SK-N-SH (cell line): ENCODE measurements around the gene DGKZ. TPM values are rescaled to one million over a fixed set of nuclear protein-coding genes. Genes with fewer than 3 reads are reported as not detected.

Source experiments
- CTCF ChIA-PET: fragments of 300-600, 350-600 bp; formaldehyde crosslinking; extraction: SDS; loops from one replicate; lab custom pipeline; 2021; lab: Yijun Ruan, JAX
- POLR2A ChIA-PET: fragments of 350-600 bp; sonication (Branson Sonifier 250); formaldehyde crosslinking; extraction: SDS; loops from one replicate; lab custom pipeline; 2020; ENCODE audit warnings: antibody characterized with exemption, inconsistent platforms; lab: Yijun Ruan, JAX
- DNase-seq: peaks from one replicate; pipeline ENCODE4 v3.0.0; 2012
- H2AFZ ChIP-seq: fragments of 200-600 bp; sonication (generic); 2 replicates; pipeline ENCODE4 v1.8.1; 2016; ENCODE audit warnings: antibody characterized with exemption, mild to moderate bottlenecking, low read depth
- H3F3A ChIP-seq: fragments of 200-600 bp; sonication (generic); replicated peaks from 2 replicates; pipeline ENCODE3; 2016; ENCODE audit warnings: antibody characterized with exemption, mild to moderate bottlenecking; ENCODE audit not compliant: insufficient read depth
- H3K27ac ChIP-seq, 2 experiments: fragments of 200-500 bp in 1 of 2; fragments of 200-600 bp in 1 of 2; sonication (Bioruptor generic) in 1 of 2; sonication (generic), shearing (Covaris generic) in 1 of 2; 2 replicates each; pipeline versions ENCODE4 v1.5.1 to v1.6.1; 2014 to 2016; ENCODE audit warnings: low read depth in 2 of 2, inconsistent platforms in 1 of 2, low read length in 1 of 2, mild to moderate bottlenecking in 1 of 2, mixed read lengths in 1 of 2
- H3K27me3 ChIP-seq: fragments of 200-600 bp; sonication (generic), shearing (Covaris generic); 2 replicates; pipeline ENCODE4 v1.6.1; 2016; ENCODE audit warnings: mixed run types; ENCODE audit not compliant: insufficient read depth
- H3K36me3 ChIP-seq, 2 experiments: fragments of 200-500 bp in 1 of 2; fragments of 200-600 bp in 1 of 2; sonication (Bioruptor generic) in 1 of 2; sonication (generic) in 1 of 2; replicated peaks in 1 of 2; 2 replicates each; pipeline versions ENCODE3 to v1.5.1; 2014 to 2016; ENCODE audit warnings: low read length in 1 of 2, mild to moderate bottlenecking in 1 of 2; ENCODE audit not compliant: insufficient read depth in 2 of 2, control insufficient read depth in 1 of 2
- H3K4me1 ChIP-seq, 2 experiments: fragments of 200-500 bp in 1 of 2; fragments of 200-600 bp in 1 of 2; sonication (Bioruptor generic) in 1 of 2; sonication (generic), shearing (Covaris generic) in 1 of 2; 2 replicates each; pipeline versions ENCODE4 v1.5.1 to v1.6.1; 2014 to 2016; ENCODE audit warnings: low read depth in 1 of 2, low read length in 1 of 2, mixed run types in 1 of 2; ENCODE audit not compliant: insufficient read depth in 2 of 2, control insufficient read depth in 1 of 2
- H3K4me2 ChIP-seq: fragments of 200-600 bp; sonication (generic), shearing (Covaris generic); 2 replicates; pipeline ENCODE4 v1.6.1; 2017; ENCODE audit warnings: mixed run types
- H3K4me3 ChIP-seq, 2 experiments: fragments of 200-500 bp in 1 of 2; fragments of 200-600 bp in 1 of 2; sonication (Bioruptor generic) in 1 of 2; sonication (generic), shearing (Covaris generic) in 1 of 2; 2 replicates each; pipeline versions ENCODE4 v1.5.1 to v1.8.1; 2014 to 2016; ENCODE audit warnings: low read depth in 2 of 2, inconsistent platforms in 1 of 2, low read length in 1 of 2, mild to moderate bottlenecking in 1 of 2, mixed read lengths in 1 of 2, moderate library complexity in 1 of 2
- H3K79me2 ChIP-seq: fragments of 200-600 bp; sonication (generic); 2 replicates; pipeline ENCODE4 v1.8.1; 2017; ENCODE audit warnings: mild to moderate bottlenecking; ENCODE audit not compliant: insufficient read depth
- H3K9ac ChIP-seq: fragments of 200-600 bp; sonication (generic); 2 replicates; pipeline ENCODE4 v1.6.1; 2017; ENCODE audit warnings: mixed run types
- H3K9me2 ChIP-seq: fragments of 200-600 bp; sonication (generic); 2 replicates; pipeline ENCODE4 v1.6.1; 2017; ENCODE audit warnings: mixed run types
- H3K9me3 ChIP-seq: fragments of 200-600 bp; sonication (generic); 2 replicates; pipeline ENCODE4 v1.6.1; 2017; ENCODE audit warnings: mixed run types, mild to moderate bottlenecking, moderate library complexity
- H4K20me1 ChIP-seq: fragments of 200-600 bp; sonication (generic); 2 replicates; pipeline ENCODE4 v1.6.1; 2017; ENCODE audit warnings: mild to moderate bottlenecking, mixed run types; ENCODE audit not compliant: insufficient read depth
- CTCF ChIP-seq: fragments of 200-600 bp; sonication (generic); IDR thresholded peaks from 2 replicates; pipeline ENCODE4 v1.6.1; 2017; ENCODE audit warnings: antibody characterized with exemption, mild to moderate bottlenecking, moderate library complexity
- FOXJ3 ChIP-seq: sonication (generic); formaldehyde crosslinking; IDR thresholded peaks from 2 replicates; pipeline ENCODE4 v1.5.1; 2020; ENCODE audit warnings: mild to moderate bottlenecking, missing genetic modification reagents
- FOXM1 ChIP-seq: IDR thresholded peaks from 2 replicates; pipeline ENCODE4 v1.4.0; 2012; ENCODE audit warnings: low read depth, mild to moderate bottlenecking
- GABPA ChIP-seq: IDR thresholded peaks from 2 replicates; pipeline ENCODE4 v1.4.0; 2012; ENCODE audit warnings: low read depth, mild to moderate bottlenecking
- MEF2A ChIP-seq: IDR thresholded peaks from 2 replicates; pipeline ENCODE4 v1.4.0; 2012; ENCODE audit warnings: low read depth, borderline replicate concordance
- NRF1 ChIP-seq: IDR thresholded peaks from 2 replicates; pipeline ENCODE4 v1.6.1; 2012; ENCODE audit warnings: low read depth, mild to moderate bottlenecking, low read length
- PBX3 ChIP-seq: IDR thresholded peaks from 2 replicates; pipeline ENCODE4; 2012
- RAD21 ChIP-seq: IDR thresholded peaks from 2 replicates; pipeline ENCODE4 v1.6.1; 2012; ENCODE audit warnings: mild to moderate bottlenecking, low read length
- RCOR1 ChIP-seq: fragments of 150-350 bp; IDR thresholded peaks from 2 replicates; pipeline ENCODE4 v1.6.1; 2017; ENCODE audit warnings: antibody characterized with exemption, low read length
- REST ChIP-seq: IDR thresholded peaks from 2 replicates; pipeline ENCODE4 v1.6.1; 2012; ENCODE audit warnings: mild to moderate bottlenecking, low read depth, low read length, moderate library complexity
- SIN3A ChIP-seq: IDR thresholded peaks from 2 replicates; pipeline ENCODE4 v1.6.1; 2012; ENCODE audit warnings: low read depth, mild to moderate bottlenecking, low read length, moderate library complexity, borderline replicate concordance
- SMC3 ChIP-seq: IDR thresholded peaks from 2 replicates; pipeline ENCODE4 v1.6.1; 2012; ENCODE audit warnings: low read depth, low read length, improper control_type of control experiment
- TAF1 ChIP-seq: IDR thresholded peaks from 2 replicates; pipeline ENCODE4 v1.6.1; 2012; ENCODE audit warnings: low read depth, mild to moderate bottlenecking, low read length, moderate library complexity, borderline replicate concordance
- ZBTB33 ChIP-seq: IDR thresholded peaks from 2 replicates; pipeline ENCODE4 v1.4.0; 2012; ENCODE audit warnings: low read depth, borderline replicate concordance
- WGBS: methylation state at CpG from one replicate; pipeline ENCODE4 v1.1.6; 2017; ENCODE audit warnings: low lambda C conversion rate; 5-methylcytosine and 5-hydroxymethylcytosine counted together
- polyA plus RNA-seq, 3 experiments: library from polyadenylated mRNA; depleted of rRNA; stranded (reverse); fragments of >200 nt; gene quantifications; 2 replicates each; pipeline ENCODE4 v1.2.3, GENCODE V29; 2012

Gene DGKZ
- polyA plus RNA-seq, 1 of the 3 experiments (the other 2 are of a cell fraction) = 33.2 TPM

- peak; percentile 100 for TF ChIP-seq REST
Observed at GRCh38 chr11:46392421-46393230, 45.4 kb downstream of the DGKZ start (continued).

- peaks cover 0 to 27% of the 10 kb centered on the region in 2 experiments; a peak in 2 of 4 replicates for H3K4me1 ChIP-seq
- H2AFZ ChIP-seq = no peak overlapping the region
- H4K20me1 ChIP-seq = peaks cover 18% of the 10 kb centered on the region
- TF ChIP-seq RAD21 (no peak), PBX3 (no peak), FOXJ3 (CRISPR knock-in tag) (no peak), SIN3A (no peak), CTCF (no peak), TAF1 (no peak), SMC3 (no peak), RCOR1 (no peak), NRF1 (no peak), ZBTB33 (no peak), GABPA (no peak), FOXM1 (no peak), MEF2A (no peak)
- no peak for DNase-seq
- H3K4me3 ChIP-seq = no peak overlapping the region
- H3K79me2 ChIP-seq = no peaks in the 10 kb centered on the region
- no peaks in the 10 kb centered on the region for H3K9me2 ChIP-seq
- H3K4me2 ChIP-seq = no peak overlapping the region
- peaks cover 0 to 8% of the 10 kb centered on the region in 2 experiments for H3K36me3 ChIP-seq
- 80% methylated on average over 4 of the region's 4 CpGs for WGBS
- ChIA-PET POLR2A (interaction anchor here (1.6 kb wide), 1 partner anchor 12 kb away, joined by 7 read pairs; the partner anchor contains the start of gene MDK), CTCF (interaction anchor here (0.8 to 7.6 kb wide), 11 partner anchors 8 to 145 kb away, joined by 3 to 204 read pairs (median 11); partner anchors contain the start of gene DGKZ)
- H3K27ac ChIP-seq = no peak overlapping the region
- no peak overlapping the region for H3K9ac ChIP-seq
- peaks cover 15% of the 10 kb centered on the region for H3K27me3 ChIP-seq
- H3F3A ChIP-seq = peaks cover 15% of the 10 kb centered on the region
- H3K9me3 ChIP-seq = no peaks in the 10 kb centered on the region
Observed at GRCh38 chr11:46393231-46393616, 46.0 kb downstream of the DGKZ start.
